ENCODE data around the gene DUXA. TPM values are rescaled to one million over a fixed set of nuclear protein-coding genes. Genes with fewer than 3 reads are reported as not detected.

DUXA gene
- polyA plus RNA-seq, 3 donors, result not detected

GRCh38 chr19:57110592-57111328 is 56.5 kb downstream of the DUXA start:
- no peak overlapping the region for H3K27ac ChIP-seq (ENCODE audit: low read depth, low read length)
- 83 to 87% (median 87%) methylated on average over 9 of the region's 9 CpGs for WGBS, 3 donors

- 4 to 9% (median 8%) methylated on average over 34 to 42 of the region's 42 CpGs for WGBS, 3 donors
- no peak overlapping the region for H3K27ac ChIP-seq (ENCODE audit: low read depth, low read length)
These were observed 60.5 kb downstream of the DUXA start for GRCh38 chr19:57106722-57107235.

GRCh38 chr19:57105976-57106721 is 61.1 kb downstream of the DUXA start:
- 6 to 9% (median 8%) methylated on average over 35 to 57 of the region's 57 CpGs for WGBS, 3 donors

More at GRCh38 chr19:57105976-57106721, 61.1 kb downstream of the DUXA start:
- H3K27ac ChIP-seq (ENCODE audit: low read depth, low read length), result no peak overlapping the region

Other genes with a start within 250 kb of the DUXA start
- not detected for gene USP29, start 47.5 kb downstream of the DUXA start, polyA plus RNA-seq
- gene ZIM3, start 22.3 kb downstream of the DUXA start, polyA plus RNA-seq, result not detected
- 10 to 100 TPM in 1 of 3 donors, 1 to 10 TPM in 2; 2.7 to 12.6 (median 4.6) TPM for gene ZNF264, start 24.0 kb upstream of the DUXA start, polyA plus RNA-seq
- gene AURKC, start 63.5 kb upstream of the DUXA start, polyA plus RNA-seq, result 1 to 10 TPM in 1 of 3 donors, under 1 TPM in 2; 0.36 to 2.0 (median 0.94) TPM
- gene ZNF805, start 73.1 kb upstream of the DUXA start, polyA plus RNA-seq, result 1 to 10 TPM in 2 of 3 donors, under 1 TPM in 1; 0.90 to 1.4 (median 1.1) TPM
- gene ZNF460, start 113.0 kb upstream of the DUXA start, polyA plus RNA-seq, result 1 to 10 TPM in 2 of 3 donors, under 1 TPM in 1; 0.39 to 3.0 (median 1.9) TPM
- 1 to 10 TPM in 1 of 3 donors, under 1 TPM in 2; 0.63 to 1.6 (median 0.97) TPM for gene ZNF543, start 153.0 kb upstream of the DUXA start, polyA plus RNA-seq
- gene ZNF304, start 183.8 kb upstream of the DUXA start, polyA plus RNA-seq, result 1 to 10 TPM; 1.7 to 2.3 (median 1.8) TPM
- gene TRAPPC2B, start 196.1 kb upstream of the DUXA start, polyA plus RNA-seq, result 10 to 100 TPM in 2 of 3 donors, 1 to 10 TPM in 1; 8.9 to 23.1 (median 14.0) TPM
- gene ZNF547, start 196.1 kb upstream of the DUXA start, polyA plus RNA-seq, result 1 to 10 TPM in 1 of 3 donors, under 1 TPM in 2; 0.54 to 1.1 (median 0.72) TPM
- 1 to 10 TPM; 3.9 to 6.1 (median 6.1) TPM for gene ZNF548, start 222.4 kb upstream of the DUXA start, polyA plus RNA-seq
- 1 to 10 TPM; 2.0 to 3.1 (median 2.2) TPM for gene ZNF17, start 243.7 kb upstream of the DUXA start, polyA plus RNA-seq

All from adipose tissue (tissue), 3 donors.